Measurements from ENCODE around the gene CD248.
A peak's percentile ranks its signal among the peaks of the same experiment; 100 is the strongest.

Gene CD248

DNA sequence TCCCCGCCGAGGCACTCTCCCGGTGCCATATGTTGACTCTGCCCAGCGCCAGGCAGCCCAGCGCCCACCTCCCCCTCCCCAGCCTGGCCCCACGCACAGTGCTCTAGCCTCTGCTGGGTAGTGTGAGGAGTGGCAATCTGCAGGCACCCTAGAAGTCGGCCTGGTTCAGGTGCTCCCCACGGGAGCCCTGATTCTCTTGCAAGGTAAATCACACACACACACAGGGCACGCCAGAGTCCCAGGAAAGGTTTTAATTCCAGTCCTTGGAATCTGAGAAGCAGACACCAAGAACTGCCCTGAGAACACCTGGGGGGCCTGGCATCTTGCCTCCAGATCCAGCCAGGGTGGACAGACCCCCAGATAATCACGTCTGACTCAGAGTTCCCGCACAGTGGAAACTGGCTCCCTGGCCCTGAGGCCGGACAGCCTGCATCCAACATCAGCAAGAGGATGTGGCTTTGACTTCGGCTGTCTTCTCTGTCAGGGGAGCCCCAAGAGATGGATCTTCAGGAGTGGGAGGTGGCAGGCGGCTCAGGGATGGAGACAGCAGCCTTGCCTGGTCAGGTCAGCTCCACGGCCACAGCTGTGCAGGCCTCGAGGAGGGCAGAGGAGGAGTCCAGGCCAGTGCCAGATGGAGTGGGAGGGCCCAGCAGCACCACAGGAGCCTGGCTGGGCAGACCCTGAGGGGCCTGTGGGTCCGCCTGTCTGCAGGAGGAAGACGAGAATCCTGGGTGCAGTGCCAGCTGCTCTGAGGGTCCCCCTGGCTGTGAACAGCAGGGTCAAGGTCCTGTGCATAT lies 20.5 kb upstream of the CD248 start:
- Histone ChIP-seq H3K27ac (replicated peaks) (peak overlapping the region; percentile 84), H3K4me3 (replicated peaks; ENCODE audit: insufficient read depth, low read length) (no peak overlapping the region), H3K27me3 (ENCODE audit: insufficient read depth, poor library complexity, severe bottlenecking) (no peaks in the 10 kb centered on the region)
- no peak for TF ChIP-seq GABPA (IDR thresholded peaks at IDR 0.05; ENCODE audit: low read depth)
- TF ChIP-seq, protein P1, sequence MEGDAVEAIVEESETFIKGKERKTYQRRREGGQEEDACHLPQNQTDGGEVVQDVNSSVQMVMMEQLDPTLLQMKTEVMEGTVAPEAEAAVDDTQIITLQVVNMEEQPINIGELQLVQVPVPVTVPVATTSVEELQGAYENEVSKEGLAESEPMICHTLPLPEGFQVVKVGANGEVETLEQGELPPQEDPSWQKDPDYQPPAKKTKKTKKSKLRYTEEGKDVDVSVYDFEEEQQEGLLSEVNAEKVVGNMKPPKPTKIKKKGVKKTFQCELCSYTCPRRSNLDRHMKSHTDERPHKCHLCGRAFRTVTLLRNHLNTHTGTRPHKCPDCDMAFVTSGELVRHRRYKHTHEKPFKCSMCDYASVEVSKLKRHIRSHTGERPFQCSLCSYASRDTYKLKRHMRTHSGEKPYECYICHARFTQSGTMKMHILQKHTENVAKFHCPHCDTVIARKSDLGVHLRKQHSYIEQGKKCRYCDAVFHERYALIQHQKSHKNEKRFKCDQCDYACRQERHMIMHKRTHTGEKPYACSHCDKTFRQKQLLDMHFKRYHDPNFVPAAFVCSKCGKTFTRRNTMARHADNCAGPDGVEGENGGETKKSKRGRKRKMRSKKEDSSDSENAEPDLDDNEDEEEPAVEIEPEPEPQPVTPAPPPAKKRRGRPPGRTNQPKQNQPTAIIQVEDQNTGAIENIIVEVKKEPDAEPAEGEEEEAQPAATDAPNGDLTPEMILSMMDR (IDR thresholded peaks at IDR 0.05; ENCODE audit: insufficient read depth, low read length) = no peak
- TF ChIP-seq POLR2AphosphoS5 (IDR thresholded peaks at IDR 0.05; ENCODE audit: low read depth) = no peak
- no peak for TF ChIP-seq REST (IDR thresholded peaks at IDR 0.05; ENCODE audit: insufficient replicate concordance, low read depth)
- TF ChIP-seq SPI1 (IDR thresholded peaks at IDR 0.05; ENCODE audit: borderline replicate concordance, low read depth) = no peak
- no peak for DNase-seq (ENCODE audit: low read depth in 1 of 2, low spot score in 1 of 2)

DNA sequence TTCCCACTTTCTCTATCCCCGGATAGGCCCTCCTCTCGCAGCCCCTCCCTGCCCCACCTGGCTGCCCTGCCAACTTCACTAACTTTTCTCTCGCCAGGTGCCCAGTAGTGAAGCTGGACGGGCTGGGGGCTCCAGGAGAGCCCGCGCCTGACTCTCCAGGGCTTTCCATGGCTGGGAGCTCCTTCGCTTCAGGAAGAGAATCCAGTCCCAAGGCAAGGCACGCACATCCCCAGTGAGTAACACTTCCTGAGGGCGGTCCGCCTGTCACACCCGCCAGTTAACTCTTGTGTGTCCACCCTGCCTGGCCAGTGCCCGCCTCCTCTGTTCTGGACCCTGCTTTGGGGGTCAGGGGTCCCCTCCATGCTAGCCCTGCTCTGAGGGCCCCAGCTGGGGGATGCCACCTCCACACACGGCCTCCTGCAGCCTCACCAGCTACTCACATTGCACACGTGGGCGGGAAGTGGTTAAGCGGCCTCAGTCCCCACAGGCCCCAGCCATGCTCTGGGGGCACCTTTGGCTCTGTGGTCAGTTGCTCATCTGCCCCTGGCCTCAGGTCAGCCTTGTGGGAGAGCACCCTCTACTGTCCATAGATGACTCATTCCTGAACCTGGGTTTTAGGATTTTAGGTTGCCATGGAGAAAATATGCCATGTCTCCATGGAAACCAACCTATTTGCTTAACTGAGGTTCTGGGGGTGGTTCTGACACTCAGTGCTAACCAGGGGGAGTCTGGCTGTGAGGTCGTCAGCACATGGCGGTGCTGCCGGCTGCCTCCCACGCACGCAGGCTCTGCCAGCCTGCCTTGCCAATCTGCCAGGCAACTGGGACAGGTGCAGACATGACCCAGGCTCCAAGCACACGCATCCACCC lies 19.6 kb upstream of the CD248 start, which contains the start of gene RIN1:
TSS of gene RIN1 (minus strand) at position 201 of the 869 bp plus-strand sequence. CDS start at position 169, 32 bp downstream.
- Histone ChIP-seq H3K27me3 (ENCODE audit: insufficient read depth, poor library complexity, severe bottlenecking) (no peaks in the 10 kb centered on the region), H3K27ac (replicated peaks) (peak within 1 kb of the TSS; percentile 84), H3K4me3 (replicated peaks; ENCODE audit: insufficient read depth, low read length) (peak within 1 kb of the TSS; percentile 59)
- no peak for TF ChIP-seq REST (IDR thresholded peaks at IDR 0.05; ENCODE audit: insufficient replicate concordance, low read depth)
- TF ChIP-seq POLR2AphosphoS5 (IDR thresholded peaks at IDR 0.05; ENCODE audit: low read depth) = peak; percentile 83
- peak; percentile 8; the same call in 1 of the 2 replicates for TF ChIP-seq SPI1 (IDR thresholded peaks at IDR 0.05; ENCODE audit: borderline replicate concordance, low read depth)
- peak; percentile 75 to 85 for DNase-seq (ENCODE audit: low read depth in 1 of 2, low spot score in 1 of 2)

DNA sequence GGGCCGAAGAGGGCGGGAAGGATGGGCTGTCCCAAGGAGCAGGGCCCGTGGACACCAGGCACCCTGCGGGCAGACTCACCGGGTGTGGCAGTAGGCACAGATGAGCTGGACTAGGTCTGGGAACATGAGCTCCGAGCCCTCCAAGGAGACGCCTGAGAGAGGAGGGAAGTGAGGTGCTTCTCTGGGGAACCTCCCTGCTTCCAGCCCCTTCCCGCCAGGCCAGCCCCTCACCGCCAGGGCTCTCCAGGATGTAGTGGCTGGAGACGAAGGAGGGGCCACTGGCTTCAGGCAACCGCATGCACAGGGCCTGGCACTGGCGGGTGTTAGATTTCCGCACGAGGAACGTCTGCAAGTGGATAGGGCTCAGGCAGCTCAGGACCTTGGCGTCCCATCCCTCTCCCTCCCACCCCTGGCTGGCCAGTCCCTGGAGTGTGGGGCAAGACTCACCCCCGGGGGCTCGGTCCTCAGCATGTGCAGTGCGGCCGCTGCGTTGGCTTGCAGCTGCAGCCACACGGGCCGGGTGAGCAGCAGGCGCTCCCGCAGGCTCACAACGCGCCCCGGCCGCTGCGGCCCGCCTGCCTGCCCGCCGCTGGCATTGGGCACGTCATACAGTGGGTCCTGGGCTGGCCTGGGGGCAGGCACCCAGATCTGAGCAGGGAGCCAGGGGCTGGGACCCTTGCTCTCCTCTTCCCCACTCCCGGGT lies 18.8 kb upstream of the CD248 start:
- Histone ChIP-seq H3K27ac (replicated peaks) (peak overlapping the region; percentile 84), H3K4me3 (replicated peaks; ENCODE audit: insufficient read depth, low read length) (peak overlapping the region; percentile 59), H3K27me3 (ENCODE audit: insufficient read depth, poor library complexity, severe bottlenecking) (no peaks in the 10 kb centered on the region)
- DNase-seq (ENCODE audit: low read depth in 1 of 2, low spot score in 1 of 2) = peak; percentile 53 to 63
- TF ChIP-seq POLR2AphosphoS5 (IDR thresholded peaks at IDR 0.05; ENCODE audit: low read depth) (no peak), REST (IDR thresholded peaks at IDR 0.05; ENCODE audit: insufficient replicate concordance, low read depth) (no peak), SPI1 (IDR thresholded peaks at IDR 0.05; ENCODE audit: borderline replicate concordance, low read depth) (peak; percentile 31; the same call in 1 of the 2 replicates), GABPA (IDR thresholded peaks at IDR 0.05; ENCODE audit: low read depth) (no peak)
- TF ChIP-seq, protein P1 (IDR thresholded peaks at IDR 0.05; ENCODE audit: insufficient read depth, low read length) = no peak

Measured in HL-60 (cell line).